GM12892 (cell line): ENCODE data around the gene AGPAT2.

ENCODE experiments used
- POLR2A ChIP-seq: IDR thresholded peaks from 2 replicates; pipeline ENCODE4 v1.6.1; 2011; ENCODE audit warnings: low read depth, low read length, control low read depth
- POLR2AphosphoS5 ChIP-seq: IDR thresholded peaks from 2 replicates; pipeline ENCODE4 v1.6.1; 2011; ENCODE audit warnings: low read depth, low read length, control low read depth
- TAF1 ChIP-seq: IDR thresholded peaks from 2 replicates; pipeline ENCODE4 v1.6.1; 2011; ENCODE audit warnings: low read depth, mild to moderate bottlenecking, control low read depth, low read length, borderline replicate concordance

- TF ChIP-seq POLR2A (no peak), POLR2AphosphoS5 (no peak), TAF1 (no peak)
These were observed 16.5 kb downstream of the AGPAT2 start for GRCh38 chr9:136670576-136671253.
